Measurements from ENCODE around the gene EED.
A peak's percentile ranks its signal among the peaks of the same experiment; 100 is the strongest.
"Not testable (repeated sequence)": the region's sequence is repeated elsewhere in the genome, so short reads cannot be mapped to it uniquely, and the experiment has no call there.

The EED gene

GRCh38 chr11:86251345-86251744 lies 6.8 kb downstream of the EED start:
- no peak for DNase-seq

- no peak for DNase-seq
These were observed 11.3 kb downstream of the EED start for GRCh38 chr11:86255896-86256295.

GRCh38 chr11:86256608-86257007 lies 12.1 kb downstream of the EED start:
- DNase-seq: no peak

- DNase-seq: no peak
These were observed 12.9 kb downstream of the EED start for GRCh38 chr11:86257446-86257845.

- no peak for DNase-seq
These were observed 15.2 kb downstream of the EED start for GRCh38 chr11:86259730-86260129.

- no peak for DNase-seq
These were observed 16.8 kb downstream of the EED start for GRCh38 chr11:86261328-86261727.

GRCh38 chr11:86262387-86262786 lies 17.8 kb downstream of the EED start:
- DNase-seq: no peak

GRCh38 chr11:86264649-86265048 lies 20.1 kb downstream of the EED start:
- DNase-seq: no peak

GRCh38 chr11:86265194-86265593 lies 20.6 kb downstream of the EED start:
- no peak for DNase-seq

- no peak for DNase-seq
These were observed 25.1 kb downstream of the EED start for GRCh38 chr11:86269645-86270044.

- DNase-seq: no peak
These were observed 29.9 kb downstream of the EED start for GRCh38 chr11:86274503-86274902.

GRCh38 chr11:86274999-86275398 lies 30.4 kb downstream of the EED start:
- DNase-seq: no peak

GRCh38 chr11:86275493-86276370 lies 31.2 kb downstream of the EED start:
- DNase-seq: no peak

- DNase-seq: no peak
These were observed 33.2 kb downstream of the EED start for GRCh38 chr11:86277741-86278140.

GRCh38 chr11:86278226-86278625 lies 33.7 kb downstream of the EED start:
- DNase-seq: no peak

- no peak for DNase-seq
These were observed 35.2 kb downstream of the EED start for GRCh38 chr11:86279747-86280146.

GRCh38 chr11:86287468-86287796 lies 42.9 kb downstream of the EED start:
- DNase-seq: no peak

GRCh38 chr11:86288776-86289507 lies 44.4 kb downstream of the EED start:
- DNase-seq: no peak

GRCh38 chr11:86289508-86290280 lies 45.1 kb downstream of the EED start:
- DNase-seq: not testable (repeated sequence)

GRCh38 chr11:86291466-86292262 lies 47.1 kb downstream of the EED start:
- peak; percentile 72 for DNase-seq

- peak; percentile 18 for DNase-seq
These were observed 48.5 kb downstream of the EED start for GRCh38 chr11:86292912-86293616.

GRCh38 chr11:86294026-86294425 lies 49.5 kb downstream of the EED start:
- no peak for DNase-seq

Measured in stimulated activated CD4-positive, alpha-beta T cell treated with anti-CD3 and anti-CD28 coated beads, Interleukin-4, amount 100 ng/mL, for 1 hour (primary cell).